ENCODE measurements around the gene RPS6KB2.

DNA sequence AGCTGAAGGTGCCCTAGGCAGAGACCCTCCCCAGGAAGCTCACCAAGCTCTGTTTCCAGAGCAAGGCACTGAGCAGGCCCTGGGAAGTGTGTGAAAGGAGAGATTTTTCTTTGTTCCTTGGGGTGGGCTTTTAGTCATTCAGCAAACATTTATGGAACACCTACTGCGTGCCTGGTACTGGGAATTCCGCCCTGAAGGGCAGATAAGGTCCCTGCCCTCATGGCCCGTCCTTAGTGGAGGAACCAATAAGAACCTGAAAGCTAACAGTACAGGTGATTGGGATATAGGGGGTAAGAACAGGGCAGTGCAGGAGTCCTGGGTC, 36.9 kb downstream of the RPS6KB2 start:
- TF ChIP-seq, protein P1, sequence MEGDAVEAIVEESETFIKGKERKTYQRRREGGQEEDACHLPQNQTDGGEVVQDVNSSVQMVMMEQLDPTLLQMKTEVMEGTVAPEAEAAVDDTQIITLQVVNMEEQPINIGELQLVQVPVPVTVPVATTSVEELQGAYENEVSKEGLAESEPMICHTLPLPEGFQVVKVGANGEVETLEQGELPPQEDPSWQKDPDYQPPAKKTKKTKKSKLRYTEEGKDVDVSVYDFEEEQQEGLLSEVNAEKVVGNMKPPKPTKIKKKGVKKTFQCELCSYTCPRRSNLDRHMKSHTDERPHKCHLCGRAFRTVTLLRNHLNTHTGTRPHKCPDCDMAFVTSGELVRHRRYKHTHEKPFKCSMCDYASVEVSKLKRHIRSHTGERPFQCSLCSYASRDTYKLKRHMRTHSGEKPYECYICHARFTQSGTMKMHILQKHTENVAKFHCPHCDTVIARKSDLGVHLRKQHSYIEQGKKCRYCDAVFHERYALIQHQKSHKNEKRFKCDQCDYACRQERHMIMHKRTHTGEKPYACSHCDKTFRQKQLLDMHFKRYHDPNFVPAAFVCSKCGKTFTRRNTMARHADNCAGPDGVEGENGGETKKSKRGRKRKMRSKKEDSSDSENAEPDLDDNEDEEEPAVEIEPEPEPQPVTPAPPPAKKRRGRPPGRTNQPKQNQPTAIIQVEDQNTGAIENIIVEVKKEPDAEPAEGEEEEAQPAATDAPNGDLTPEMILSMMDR (IDR thresholded peaks at IDR 0.05): no peak
- TF ChIP-seq POLR2A (IDR thresholded peaks at IDR 0.05): no peak

Data from upper lobe of left lung (tissue), 4 donors.